Measurements from ENCODE around the gene MVB12B.

- no peak for TF ChIP-seq CTCF (IDR thresholded peaks at IDR 0.05)
- TF ChIP-seq POLR2A (IDR thresholded peaks at IDR 0.05) = no peak
- no peak for TF ChIP-seq EP300 (IDR thresholded peaks at IDR 0.05)
These were observed 224.3 kb downstream of the MVB12B start for GRCh38 chr9:126550891-126551351.
